Adrenal gland (tissue), 12 donors: ENCODE measurements around the gene KRTAP9-4. TPM values are rescaled to one million over a fixed set of nuclear protein-coding genes. Genes with fewer than 3 reads are reported as not detected.

Experiments
- DNase-seq, 7 donors: peaks; one replicate each; pipeline ENCODE4 v3.0.0-alpha.2; 2019 to 2020
- H3K27ac ChIP-seq, 5 donors: fragments of 200-600 bp; sonication (generic) in 4 of 5; 1 replicate in 3 of 5; 2 replicates in 2 of 5; pipeline versions ENCODE4 v1.5.1 to v1.8.0; 2016 to 2020; ENCODE audit warnings: mild to moderate bottlenecking in 1 of 5
- H3K27me3 ChIP-seq: fragments of 200-600 bp; 2 replicates; pipeline ENCODE4 v1.8.0; 2021
- H3K36me3 ChIP-seq, 2 donors: fragments of 200-600 bp; replicated peaks in 1 of 2; 1 replicate in 1 of 2; 2 replicates in 1 of 2; pipeline versions ENCODE4 v1.5.1 to v1.8.0; 2018 to 2022
- H3K4me1 ChIP-seq, 2 donors: fragments of 200-600 bp; replicated peaks in 1 of 2; 1 replicate in 1 of 2; 2 replicates in 1 of 2; pipeline versions ENCODE4 v1.5.1 to v1.8.0; 2018 to 2021
- H3K4me3 ChIP-seq, 4 donors: fragments of 200-600 bp; sonication (generic) in 3 of 4; one replicate each; pipeline ENCODE4 v1.5.1; 2016 to 2018
- H3K9me3 ChIP-seq, 3 donors: fragments of 200-600 bp; sonication (generic) in 1 of 3; replicated peaks in 1 of 3; 1 replicate in 2 of 3; 2 replicates in 1 of 3; pipeline versions ENCODE4 v1.5.1 to v1.8.0; 2016 to 2021
- CTCF ChIP-seq, 6 experiments: fragments of 450-650 bp in 4 of 6; fragments of 200-600 bp in 2 of 6; sonication (generic) in 1 of 6; IDR thresholded peaks; 1 replicate in 5 of 6; 2 replicates in 1 of 6; pipeline versions ENCODE4 v1.5.1 to v1.8.0; 2016 to 2021; ENCODE audit warnings: antibody characterized with exemption in 6 of 6, mild to moderate bottlenecking in 2 of 6, moderate library complexity in 1 of 6
- POLR2A ChIP-seq, 2 donors: fragments of 450-650 bp; IDR thresholded peaks; one replicate each; pipeline ENCODE4 v1.6.1; 2017; ENCODE audit warnings: antibody characterized with exemption in 2 of 2, mild to moderate bottlenecking in 2 of 2, moderate library complexity in 1 of 2
- WGBS, 4 donors: extraction: QIAGEN DNeasy Blood & Tissue Kit in 2 of 4; methylation state at CpG; one replicate each; pipeline versions ENCODE4 v1.1.5 to v1.1.7; 2013 to 2017; 5-methylcytosine and 5-hydroxymethylcytosine counted together
- intact Hi-C, 2 donors: fragments of 100-400 bp; cut with DNase I; formaldehyde crosslinking; loops; one replicate each; pipeline versions ENCODE4 v1.14.1 to v1.15.0; 2022 to 2023
- polyA plus RNA-seq, 3 donors: library from polyadenylated mRNA; stranded (reverse); fragments of 200-250 nt in 2 of 3; fragments of 350-450 nt in 1 of 3; fragmentation: Illumina TruSeq in 1 of 3; extraction: RNeasy Lipid Tissue Mini Kit (QIAGEN cat#74804) in 1 of 3; gene quantifications; one replicate each; pipeline ENCODE4 v1.2.3, GENCODE V29; 2013 to 2014
- small RNA-seq, 2 donors: library from RNA; depleted of rRNA; stranded (forward); fragments of <200 nt; gene quantifications; one replicate each; pipeline ENCODE3, GENCODE V24; 2016
- total RNA-seq, 9 donors: library from RNA; depleted of rRNA in 4 of 9; stranded (reverse); fragments of >200 nt in 4 of 9; fragments of 120-200 nt in 1 of 9; fragmentation: NEBNext Ultra II Directional in 1 of 9; extraction: Animal tissue kit (Norgen Biotek cat#: 25700) in 1 of 9; gene quantifications; one replicate each; pipeline versions ENCODE4 v1.1.0 to v1.2.4, GENCODE V29; 2013 to 2023
- donor health status: healthy with polysubstance abuse.
- donor health status: Bipolar disorder and iron deficiency.
- donor health status: DM: yes; HTN: yes; CAD: no.
- donor health status: DM: no; HTN: no; CAD: no.
- donor health status: DM: no; HTN: no; CAD: no.
- donor health status: DM: yes; HTN: yes; CAD: no.

Gene KRTAP9-4
- total and polyA plus RNA-seq, 12 donors, result not detected

GRCh38 chr17:41298458-41299135, 49.1 kb downstream of the KRTAP9-4 start:
- H3K36me3 ChIP-seq, result no peaks in the 10 kb centered on the region
- TF ChIP-seq CTCF (IDR thresholded peaks at IDR 0.05) (no peak), POLR2A (IDR thresholded peaks at IDR 0.05) (no peak)
- no peaks in the 10 kb centered on the region for H3K27me3 ChIP-seq
- no peaks in the 10 kb centered on the region for H3K4me1 ChIP-seq
- H3K9me3 ChIP-seq, result no peaks in the 10 kb centered on the region
- 85 to 91% (median 88%) methylated on average over 20 of the region's 20 CpGs for WGBS, 4 donors
- no peak overlapping the region for H3K27ac ChIP-seq
- no peak for DNase-seq
- intact Hi-C loops, result no loop called here
- no peak overlapping the region for H3K4me3 ChIP-seq

Small RNA genes within 50 kb of the gene (small RNA-seq; reads per million reads assigned to genes)
- gene KRTAP9-10P, result 0 reads per million in 2 donors

Other genes with a start within 250 kb of the KRTAP9-4 start
Only the 30 nearest of the 41 such genes appear.
- not detected for gene KRTAP2-3, start 189.6 kb upstream of the KRTAP9-4 start, total RNA-seq
- gene KRTAP2-3, start 189.6 kb upstream of the KRTAP9-4 start, polyA plus RNA-seq, result not detected
- gene KRTAP2-4, start 183.8 kb upstream of the KRTAP9-4 start, total RNA-seq, result not detected
- gene KRTAP2-4, start 183.8 kb upstream of the KRTAP9-4 start, polyA plus RNA-seq, result not detected
- not detected for gene KRTAP4-7, start 165.5 kb upstream of the KRTAP9-4 start, total RNA-seq
- gene KRTAP4-7, start 165.5 kb upstream of the KRTAP9-4 start, polyA plus RNA-seq, result not detected
- not detected for gene KRTAP4-8, start 151.5 kb upstream of the KRTAP9-4 start, total RNA-seq
- gene KRTAP4-8, start 151.5 kb upstream of the KRTAP9-4 start, polyA plus RNA-seq, result not detected
- not detected for gene KRTAP4-16, start 147.5 kb upstream of the KRTAP9-4 start, total RNA-seq
- gene KRTAP4-16, start 147.5 kb upstream of the KRTAP9-4 start, polyA plus RNA-seq, result not detected
- gene KRTAP4-9, start 144.3 kb upstream of the KRTAP9-4 start, total RNA-seq, result not detected
- gene KRTAP4-9, start 144.3 kb upstream of the KRTAP9-4 start, polyA plus RNA-seq, result not detected
- not detected for gene KRTAP4-11, start 131.3 kb upstream of the KRTAP9-4 start, total RNA-seq
- not detected for gene KRTAP4-11, start 131.3 kb upstream of the KRTAP9-4 start, polyA plus RNA-seq
- gene KRTAP4-12, start 125.5 kb upstream of the KRTAP9-4 start, total RNA-seq, result not detected
- not detected for gene KRTAP4-12, start 125.5 kb upstream of the KRTAP9-4 start, polyA plus RNA-seq
- gene KRTAP4-6, start 109.1 kb upstream of the KRTAP9-4 start, total RNA-seq, result not detected
- not detected for gene KRTAP4-6, start 109.1 kb upstream of the KRTAP9-4 start, polyA plus RNA-seq
- gene KRTAP4-5, start 99.9 kb upstream of the KRTAP9-4 start, total RNA-seq, result not detected
- gene KRTAP4-5, start 99.9 kb upstream of the KRTAP9-4 start, polyA plus RNA-seq, result not detected
- gene KRTAP4-4, start 88.9 kb upstream of the KRTAP9-4 start, total RNA-seq, result not detected
- not detected for gene KRTAP4-4, start 88.9 kb upstream of the KRTAP9-4 start, polyA plus RNA-seq
- gene KRTAP4-3, start 81.5 kb upstream of the KRTAP9-4 start, total RNA-seq, result not detected
- not detected for gene KRTAP4-3, start 81.5 kb upstream of the KRTAP9-4 start, polyA plus RNA-seq
- gene KRTAP4-2, start 71.5 kb upstream of the KRTAP9-4 start, total RNA-seq, result not detected
- gene KRTAP4-2, start 71.5 kb upstream of the KRTAP9-4 start, polyA plus RNA-seq, result not detected
- not detected for gene KRTAP4-1, start 64.8 kb upstream of the KRTAP9-4 start, total RNA-seq
- not detected for gene KRTAP4-1, start 64.8 kb upstream of the KRTAP9-4 start, polyA plus RNA-seq
- gene KRTAP9-1, start 59.8 kb upstream of the KRTAP9-4 start, total RNA-seq, result not detected
- gene KRTAP9-1, start 59.8 kb upstream of the KRTAP9-4 start, polyA plus RNA-seq, result not detected
- gene KRTAP9-2, start 23.0 kb upstream of the KRTAP9-4 start, total RNA-seq, result not detected
- gene KRTAP9-2, start 23.0 kb upstream of the KRTAP9-4 start, polyA plus RNA-seq, result not detected
- not detected for gene KRTAP9-3, start 17.2 kb upstream of the KRTAP9-4 start, total RNA-seq
- not detected for gene KRTAP9-3, start 17.2 kb upstream of the KRTAP9-4 start, polyA plus RNA-seq
- gene KRTAP9-8, start 11.7 kb upstream of the KRTAP9-4 start, total RNA-seq, result not detected
- gene KRTAP9-8, start 11.7 kb upstream of the KRTAP9-4 start, polyA plus RNA-seq, result not detected
- gene KRTAP9-9, start 5.7 kb downstream of the KRTAP9-4 start, total RNA-seq, result not detected
- gene KRTAP9-9, start 5.7 kb downstream of the KRTAP9-4 start, polyA plus RNA-seq, result not detected
- not detected for gene KRTAP9-6, start 15.7 kb downstream of the KRTAP9-4 start, total RNA-seq
- not detected for gene KRTAP9-6, start 15.7 kb downstream of the KRTAP9-4 start, polyA plus RNA-seq
- gene KRTAP9-7, start 26.0 kb downstream of the KRTAP9-4 start, total RNA-seq, result not detected
- gene KRTAP9-7, start 26.0 kb downstream of the KRTAP9-4 start, polyA plus RNA-seq, result not detected
- gene KRTAP29-1, start 53.2 kb downstream of the KRTAP9-4 start, total RNA-seq, result not detected
- not detected for gene KRTAP29-1, start 53.2 kb downstream of the KRTAP9-4 start, polyA plus RNA-seq
- gene KRTAP16-1, start 59.6 kb downstream of the KRTAP9-4 start, total RNA-seq, result not detected
- gene KRTAP16-1, start 59.6 kb downstream of the KRTAP9-4 start, polyA plus RNA-seq, result not detected
- gene KRTAP17-1, start 66.0 kb downstream of the KRTAP9-4 start, total RNA-seq, result not detected
- not detected for gene KRTAP17-1, start 66.0 kb downstream of the KRTAP9-4 start, polyA plus RNA-seq
- not detected for gene KRT33A, start 101.1 kb downstream of the KRTAP9-4 start, total RNA-seq
- gene KRT33A, start 101.1 kb downstream of the KRTAP9-4 start, polyA plus RNA-seq, result not detected
- not detected for gene KRT33B, start 120.1 kb downstream of the KRTAP9-4 start, total RNA-seq
- gene KRT33B, start 120.1 kb downstream of the KRTAP9-4 start, polyA plus RNA-seq, result not detected
- not detected for gene KRT34, start 132.6 kb downstream of the KRTAP9-4 start, total RNA-seq
- gene KRT34, start 132.6 kb downstream of the KRTAP9-4 start, polyA plus RNA-seq, result not detected
- gene KRT31, start 147.9 kb downstream of the KRTAP9-4 start, total RNA-seq, result not detected
- gene KRT31, start 147.9 kb downstream of the KRTAP9-4 start, polyA plus RNA-seq, result not detected
- gene KRT37, start 174.9 kb downstream of the KRTAP9-4 start, total RNA-seq, result not detected
- gene KRT37, start 174.9 kb downstream of the KRTAP9-4 start, polyA plus RNA-seq, result not detected
- gene KRT38, start 191.3 kb downstream of the KRTAP9-4 start, total RNA-seq, result not detected
- not detected for gene KRT38, start 191.3 kb downstream of the KRTAP9-4 start, polyA plus RNA-seq